ENCODE data around the gene KRTAP10-1. TPM values are rescaled to one million over a fixed set of nuclear protein-coding genes. Genes with fewer than 3 reads are reported as not detected.
"Not testable (repeated sequence)": the region's sequence is repeated elsewhere in the genome, so short reads cannot be mapped to it uniquely, and the experiment has no call there.

The KRTAP10-1 gene, protein sequence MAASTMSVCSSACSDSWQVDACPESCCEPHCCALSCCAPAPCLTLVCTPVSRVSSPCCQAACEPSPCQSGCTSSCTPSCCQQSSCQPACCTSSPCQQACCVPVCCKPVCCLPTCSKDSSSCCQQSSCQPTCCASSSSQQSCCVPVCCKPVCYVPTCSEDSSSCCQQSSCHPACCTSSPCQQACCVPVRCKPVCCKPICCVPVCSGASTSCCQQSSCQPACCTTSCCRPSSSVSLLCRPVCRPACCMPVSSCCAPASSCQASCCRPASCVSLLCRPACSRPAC
- not detected for total RNA-seq (ENCODE audit: insufficient read depth, low replicate concordance)

- DNase-seq (ENCODE audit: low spot score), result no peak
Observed at GRCh38 chr21:44539991-44540666, at the start of gene KRTAP10-1. KRTAP10-1 (minus strand) TSS chr21:44540195; CDS start chr21:44540150, 45 bp downstream.

- no peak for DNase-seq (ENCODE audit: low spot score)
Observed at GRCh38 chr21:44589094-44589493, 49.1 kb upstream of the KRTAP10-1 start.

DNA sequence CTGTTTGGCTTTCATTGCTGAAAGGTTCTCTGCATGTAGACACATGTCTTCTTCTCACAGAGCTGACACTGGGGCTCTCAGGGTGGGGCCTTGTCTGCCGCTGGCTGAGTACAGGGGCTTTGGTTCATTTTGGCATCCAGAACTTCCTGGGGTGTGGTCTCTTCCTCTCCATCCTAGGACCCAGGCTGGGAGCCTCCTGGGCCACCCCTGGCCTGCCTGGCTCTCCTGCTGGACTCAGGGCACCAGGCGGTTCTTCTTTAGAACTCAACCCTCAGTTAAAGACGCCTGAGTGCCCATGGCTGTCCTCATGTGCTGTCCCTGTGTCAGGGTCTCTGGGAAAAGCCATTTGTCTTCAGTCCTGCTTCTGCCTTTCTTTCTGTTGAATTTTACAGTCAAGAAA, 45.9 kb upstream of the KRTAP10-1 start:
- DNase-seq (ENCODE audit: low spot score), result no peak

DNA sequence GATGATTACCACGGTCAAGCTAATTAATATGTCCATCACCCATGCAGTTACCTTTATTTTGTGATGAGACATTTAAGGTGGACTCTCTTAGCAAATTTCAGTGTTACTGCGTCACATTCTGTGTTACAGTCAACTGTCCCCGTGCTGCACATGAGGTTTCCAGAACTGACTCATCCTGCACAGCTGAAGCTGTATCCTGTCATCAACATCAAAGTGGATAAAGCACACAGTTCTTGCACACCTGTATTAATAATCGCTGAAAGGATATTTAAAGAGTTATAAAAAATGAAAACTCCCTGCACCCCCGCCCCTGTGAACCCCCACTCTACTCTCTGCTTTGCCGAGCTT, 43.8 kb upstream of the KRTAP10-1 start:
- no peak for DNase-seq (ENCODE audit: low spot score)

- peak; percentile 43 for DNase-seq (ENCODE audit: low spot score)
Observed at GRCh38 chr21:44583089-44583799, 43.2 kb upstream of the KRTAP10-1 start.

DNA sequence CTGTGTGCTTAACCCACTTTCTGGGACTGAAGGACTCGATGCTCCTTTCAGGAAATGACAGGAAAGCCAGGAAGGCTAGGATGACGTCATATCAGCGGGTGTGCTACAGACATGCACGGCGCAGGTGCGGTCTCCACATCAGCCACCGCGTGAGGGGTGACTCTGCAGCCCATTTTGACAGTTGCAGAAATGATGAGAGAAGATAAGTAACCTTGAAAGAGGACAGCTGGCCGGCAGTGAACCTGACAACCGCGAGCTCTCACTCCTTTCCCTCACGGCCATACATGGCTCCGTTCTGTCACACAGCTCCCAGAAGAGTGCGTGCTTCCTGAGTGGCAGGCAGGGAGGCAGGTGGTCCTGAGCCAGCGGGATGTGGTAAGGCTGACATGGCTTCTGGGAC, 42.1 kb upstream of the KRTAP10-1 start:
- DNase-seq (ENCODE audit: low spot score), result no peak

GRCh38 chr21:44581158-44581557, 41.2 kb upstream of the KRTAP10-1 start:
- no peak for DNase-seq (ENCODE audit: low spot score)

DNA sequence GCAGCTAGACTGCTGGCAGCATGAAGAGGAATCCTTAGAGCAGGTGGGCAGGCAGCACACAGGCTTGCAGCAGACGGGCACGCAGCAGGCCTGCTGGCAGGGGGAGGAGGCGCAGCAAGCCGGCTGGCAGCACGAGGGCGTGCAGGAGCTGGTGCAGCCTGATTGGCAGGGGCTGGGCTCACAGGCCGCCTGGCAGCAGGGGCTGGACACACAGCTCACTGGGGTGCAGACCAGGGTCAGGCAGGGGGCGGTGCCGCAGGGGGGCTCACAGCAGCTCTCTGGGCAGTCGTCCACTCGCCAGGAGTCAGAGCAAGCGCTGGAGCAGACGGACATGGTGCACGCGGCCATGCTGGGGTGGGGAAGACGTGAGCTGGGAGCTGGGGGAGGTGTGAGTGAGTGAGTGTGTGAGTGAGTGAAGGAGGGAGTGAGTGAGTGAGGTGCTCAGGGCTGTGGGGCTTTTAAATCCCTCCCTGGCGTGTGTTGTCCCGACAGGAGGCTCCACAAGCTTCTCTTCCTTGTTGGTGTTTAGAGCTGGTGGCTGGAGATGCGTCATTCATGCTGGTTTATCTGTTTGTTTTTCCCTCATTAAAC, 40.3 kb upstream of the KRTAP10-1 start, which contains the start of gene KRTAP10-5:
KRTAP10-5 (minus strand) TSS at position 374 of the 591 bp plus-strand sequence; CDS start at position 348, 26 bp downstream.
- not testable (repeated sequence) for DNase-seq (ENCODE audit: low spot score)

DNA sequence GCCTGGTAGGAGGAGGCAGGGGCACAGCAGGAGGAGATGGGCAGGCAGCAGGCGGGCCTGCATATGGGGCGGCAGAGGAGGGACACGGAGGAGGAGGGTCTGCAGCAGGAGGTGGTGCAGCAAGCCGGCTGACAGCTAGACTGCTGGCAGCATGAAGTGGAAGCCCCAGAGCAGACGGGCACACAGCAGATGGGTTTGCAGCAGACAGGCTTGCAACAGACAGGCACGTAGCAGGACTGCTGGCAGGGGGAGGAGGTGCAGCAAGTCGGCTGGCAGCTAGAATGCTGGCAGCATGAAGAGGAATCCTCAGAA, 39.8 kb upstream of the KRTAP10-1 start:
- no peak for DNase-seq (ENCODE audit: low spot score)

- no peak for DNase-seq (ENCODE audit: low spot score)
Observed at GRCh38 chr21:44579056-44579832, 39.2 kb upstream of the KRTAP10-1 start.

DNA sequence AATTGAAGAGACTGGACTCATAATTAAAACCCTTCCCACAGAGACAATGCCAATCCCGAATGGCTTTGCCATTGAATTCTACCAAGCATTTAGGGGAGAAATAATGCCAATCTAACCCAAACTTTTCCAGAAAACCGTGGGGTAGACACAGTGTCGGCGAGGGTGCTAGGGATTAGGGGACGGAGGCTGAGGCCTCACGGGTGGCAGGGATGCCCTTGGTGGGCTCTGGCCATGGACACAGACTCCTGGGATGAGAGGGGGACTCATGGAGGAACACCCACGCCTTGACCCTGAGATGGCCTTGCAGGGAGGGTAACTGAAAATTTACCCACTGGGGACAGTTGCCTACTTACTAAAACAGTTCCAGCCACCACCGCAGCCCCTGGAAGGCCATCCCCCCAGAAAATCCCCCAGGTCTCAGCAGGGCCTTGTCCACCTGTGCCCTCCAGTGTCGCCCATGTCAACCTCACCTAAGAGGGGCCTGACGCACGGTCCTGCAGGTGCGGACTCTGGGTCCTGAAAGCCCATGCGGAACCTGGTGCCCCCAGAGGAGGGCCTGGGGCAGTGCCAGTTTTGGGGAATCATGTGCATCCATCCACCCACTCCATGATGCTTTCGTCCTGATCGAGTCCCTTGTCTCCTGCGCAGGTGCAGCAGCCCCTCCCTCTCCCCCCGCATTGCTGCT, 38.5 kb upstream of the KRTAP10-1 start:
- DNase-seq (ENCODE audit: low spot score), result no peak

- DNase-seq (ENCODE audit: low spot score), result no peak
Observed at GRCh38 chr21:44576025-44576420, 36.0 kb upstream of the KRTAP10-1 start.

DNA sequence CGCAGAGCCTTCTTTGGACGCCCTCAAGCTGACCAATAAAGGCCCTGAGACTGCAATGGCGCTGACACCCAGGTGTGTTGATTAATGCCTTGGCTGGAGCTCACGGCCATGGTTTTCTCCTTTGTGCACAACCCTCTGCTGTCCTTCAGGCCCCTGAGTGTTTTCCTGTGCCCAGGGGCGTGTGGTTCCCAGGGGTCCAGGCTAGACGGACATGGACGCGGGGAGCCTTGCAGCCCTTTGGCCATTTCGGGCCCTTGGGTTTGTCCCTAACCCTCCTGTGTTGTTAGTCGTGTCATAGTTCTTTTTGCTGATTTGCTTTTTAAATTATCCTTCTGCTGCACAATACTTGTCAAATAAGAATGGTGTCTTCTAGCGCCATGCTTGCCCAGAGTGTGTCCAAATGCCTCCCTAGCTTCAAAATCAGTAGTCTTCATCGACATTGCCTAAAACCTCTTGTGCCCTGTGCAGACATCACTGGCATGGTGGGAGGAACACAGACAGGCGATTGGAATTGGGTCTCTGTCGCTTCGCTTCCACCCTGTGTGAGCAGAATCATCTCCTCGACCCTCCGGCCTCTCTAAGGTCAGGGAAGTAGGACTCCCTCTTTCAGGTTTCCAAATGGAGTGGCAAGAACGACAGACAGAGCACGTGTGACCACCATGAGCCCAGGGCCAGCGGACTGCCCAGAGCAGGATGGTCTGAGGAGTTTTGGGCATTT, 35.5 kb upstream of the KRTAP10-1 start:
- DNase-seq (ENCODE audit: low spot score), result no peak

GRCh38 chr21:44574457-44575306, 34.7 kb upstream of the KRTAP10-1 start:
- DNase-seq (ENCODE audit: low spot score), result no peak

- DNase-seq (ENCODE audit: low spot score), result not testable (repeated sequence)
Observed at GRCh38 chr21:44573630-44574456, 33.8 kb upstream of the KRTAP10-1 start, which contains the start of gene KRTAP10-4. KRTAP10-4 (plus strand) TSS chr21:44573729; CDS start chr21:44573759, 30 bp downstream.

- no peak for DNase-seq (ENCODE audit: low spot score)
Observed at GRCh38 chr21:44572959-44573583, 33.1 kb upstream of the KRTAP10-1 start.

GRCh38 chr21:44571844-44572782, 32.1 kb upstream of the KRTAP10-1 start:
- DNase-seq (ENCODE audit: low spot score), result no peak

Data from umbilical cord (tissue), 2 donors.